Measurements from ENCODE around the gene SSH2. TPM values are rescaled to one million over a fixed set of nuclear protein-coding genes. Genes with fewer than 3 reads are reported as not detected.

Gene SSH2
- total RNA-seq, 1 experiment from 2014 or later: 45.1 TPM

DNA sequence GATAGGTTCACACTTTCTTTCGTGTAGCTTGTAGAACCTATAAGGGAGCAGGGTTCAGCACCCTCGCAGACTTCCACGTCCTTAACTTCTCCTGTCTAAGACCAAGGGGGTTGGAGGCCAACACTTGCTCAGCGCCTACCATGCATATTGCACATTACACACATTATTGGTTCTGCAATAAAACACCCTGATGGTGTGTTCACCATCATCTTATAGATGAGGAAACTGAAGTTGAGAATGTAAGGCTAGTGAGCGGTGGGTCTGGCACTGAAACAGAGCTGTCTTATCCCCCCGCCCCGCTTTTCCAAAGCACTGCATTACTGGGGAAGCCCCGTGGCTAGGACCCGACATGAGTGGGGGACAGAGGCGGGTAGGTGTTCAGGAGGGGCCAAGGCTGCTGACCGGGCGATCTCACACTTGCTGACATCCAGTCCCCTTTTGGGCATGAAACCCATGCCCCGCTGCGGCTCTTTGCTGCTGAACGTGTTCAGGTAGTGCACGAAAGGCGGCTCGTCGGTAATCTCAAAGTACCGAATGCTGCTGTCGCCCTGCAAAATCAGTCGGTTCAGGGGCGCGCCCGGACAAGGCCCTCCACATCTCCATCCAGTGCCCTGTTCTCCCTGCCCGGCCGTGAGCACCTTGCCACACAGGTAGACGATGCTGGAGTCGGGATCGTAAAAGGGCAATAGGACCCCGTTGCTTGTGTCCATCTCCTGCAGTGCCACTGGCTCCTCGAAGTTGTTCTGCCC is 313.6 kb downstream of the SSH2 start:
- Histone ChIP-seq H3K36me3 (ENCODE audit: low read depth) (no peaks in the 10 kb centered on the region), H2AFZ (no peak overlapping the region), H3F3A (ENCODE audit: insufficient read depth, low read depth) (no peaks in the 10 kb centered on the region; the same call in 1 of the 2 replicates), H4K20me1 (ENCODE audit: insufficient read depth) (no peaks in the 10 kb centered on the region), H3K4me3 (no peak overlapping the region), H3K9me2 (ENCODE audit: insufficient read depth) (no peaks in the 10 kb centered on the region), H3K27me3 (ENCODE audit: insufficient read depth, low read depth) (no peaks in the 10 kb centered on the region), H3K27ac (no peak overlapping the region), H3K79me2 (ENCODE audit: low read depth) (no peaks in the 10 kb centered on the region), H3K4me2 (no peak overlapping the region), H3K9me3 (ENCODE audit: insufficient read depth, low read depth) (no peaks in the 10 kb centered on the region), H3K4me1 (replicated peaks; ENCODE audit: insufficient read depth) (peaks cover 25% of the 10 kb centered on the region)
- TF ChIP-seq EZH2 (IDR thresholded peaks at IDR 0.05; ENCODE audit: low read depth): no peak
- TF ChIP-seq, protein P1, sequence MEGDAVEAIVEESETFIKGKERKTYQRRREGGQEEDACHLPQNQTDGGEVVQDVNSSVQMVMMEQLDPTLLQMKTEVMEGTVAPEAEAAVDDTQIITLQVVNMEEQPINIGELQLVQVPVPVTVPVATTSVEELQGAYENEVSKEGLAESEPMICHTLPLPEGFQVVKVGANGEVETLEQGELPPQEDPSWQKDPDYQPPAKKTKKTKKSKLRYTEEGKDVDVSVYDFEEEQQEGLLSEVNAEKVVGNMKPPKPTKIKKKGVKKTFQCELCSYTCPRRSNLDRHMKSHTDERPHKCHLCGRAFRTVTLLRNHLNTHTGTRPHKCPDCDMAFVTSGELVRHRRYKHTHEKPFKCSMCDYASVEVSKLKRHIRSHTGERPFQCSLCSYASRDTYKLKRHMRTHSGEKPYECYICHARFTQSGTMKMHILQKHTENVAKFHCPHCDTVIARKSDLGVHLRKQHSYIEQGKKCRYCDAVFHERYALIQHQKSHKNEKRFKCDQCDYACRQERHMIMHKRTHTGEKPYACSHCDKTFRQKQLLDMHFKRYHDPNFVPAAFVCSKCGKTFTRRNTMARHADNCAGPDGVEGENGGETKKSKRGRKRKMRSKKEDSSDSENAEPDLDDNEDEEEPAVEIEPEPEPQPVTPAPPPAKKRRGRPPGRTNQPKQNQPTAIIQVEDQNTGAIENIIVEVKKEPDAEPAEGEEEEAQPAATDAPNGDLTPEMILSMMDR (conservative IDR thresholded peaks at IDR 0.05): no peak
- intact Hi-C loops (cut with micrococcal nuclease; ENCODE audit: unreplicated experiment): no loop called here
- DNase-seq: no peak
- no TSS peak for BruUV-seq (replicated peaks)
- ChIA-PET POLR2A (ENCODE audit: unreplicated experiment) (no interaction called here), CTCF (interaction anchor here (0.7 kb wide), 1 partner anchor 23 kb away, joined by 3 read pairs; no protein-coding TSS in a partner anchor)

DNA sequence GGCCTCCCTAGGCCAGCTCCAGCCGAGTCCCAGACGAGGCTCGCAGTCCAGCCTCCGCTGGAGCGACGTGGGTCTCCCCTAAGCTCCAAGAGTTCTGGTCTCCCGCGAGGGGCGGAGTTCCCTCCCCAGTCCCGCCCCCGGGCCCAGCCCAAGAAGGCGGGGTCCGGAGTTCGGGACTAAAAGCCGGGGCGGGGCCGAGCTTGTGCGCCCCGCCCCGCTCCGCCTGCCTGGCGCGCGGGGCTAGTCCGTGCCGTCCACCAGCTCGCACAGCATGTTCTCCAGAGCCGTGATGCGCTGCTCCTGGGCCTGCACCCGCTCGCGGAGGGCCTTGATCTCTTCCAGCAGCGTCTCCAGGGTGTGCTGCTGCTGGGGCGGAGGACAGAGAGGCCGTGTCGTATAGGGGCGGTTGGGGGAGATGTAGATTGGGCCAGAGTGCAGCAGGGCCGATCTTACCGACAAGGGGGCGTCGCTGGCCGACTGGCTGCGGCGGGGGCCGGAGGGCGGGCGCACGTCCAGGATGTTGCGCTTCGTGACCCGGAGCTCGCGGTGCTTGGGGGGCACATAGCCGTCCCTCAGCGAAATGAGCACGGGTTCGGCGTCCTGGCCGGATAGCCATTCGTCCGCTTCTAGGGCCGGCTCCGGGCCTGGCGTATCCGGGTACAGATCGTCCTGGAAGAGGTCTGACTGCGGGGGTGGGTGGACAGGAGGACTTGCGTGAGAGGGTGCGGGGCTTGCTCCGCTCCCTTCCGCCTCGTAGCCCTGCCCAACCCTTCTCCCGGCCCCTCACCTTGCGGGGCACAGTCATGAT is 314.3 kb downstream of the SSH2 start:
- no peak for TF ChIP-seq EZH2 (IDR thresholded peaks at IDR 0.05; ENCODE audit: low read depth)
- TF ChIP-seq, protein P1 (conservative IDR thresholded peaks at IDR 0.05): no peak
- BruUV-seq (replicated peaks): no TSS peak
- Histone ChIP-seq H3K9me3 (ENCODE audit: insufficient read depth, low read depth) (no peaks in the 10 kb centered on the region), H3K4me3 (no peak overlapping the region), H3K36me3 (ENCODE audit: low read depth) (no peaks in the 10 kb centered on the region), H3F3A (ENCODE audit: insufficient read depth, low read depth) (no peaks in the 10 kb centered on the region; the same call in 1 of the 2 replicates), H3K27ac (no peak overlapping the region), H3K79me2 (ENCODE audit: low read depth) (no peaks in the 10 kb centered on the region), H3K4me2 (no peak overlapping the region), H2AFZ (no peak overlapping the region), H3K9me2 (ENCODE audit: insufficient read depth) (no peaks in the 10 kb centered on the region), H3K4me1 (replicated peaks; ENCODE audit: insufficient read depth) (peaks cover 19% of the 10 kb centered on the region), H4K20me1 (ENCODE audit: insufficient read depth) (no peaks in the 10 kb centered on the region), H3K27me3 (ENCODE audit: insufficient read depth, low read depth) (no peaks in the 10 kb centered on the region)
- intact Hi-C loops (cut with micrococcal nuclease; ENCODE audit: unreplicated experiment): no loop called here
- no peak for DNase-seq
- ChIA-PET CTCF (no interaction called here), POLR2A (ENCODE audit: unreplicated experiment) (no interaction called here)

DNA sequence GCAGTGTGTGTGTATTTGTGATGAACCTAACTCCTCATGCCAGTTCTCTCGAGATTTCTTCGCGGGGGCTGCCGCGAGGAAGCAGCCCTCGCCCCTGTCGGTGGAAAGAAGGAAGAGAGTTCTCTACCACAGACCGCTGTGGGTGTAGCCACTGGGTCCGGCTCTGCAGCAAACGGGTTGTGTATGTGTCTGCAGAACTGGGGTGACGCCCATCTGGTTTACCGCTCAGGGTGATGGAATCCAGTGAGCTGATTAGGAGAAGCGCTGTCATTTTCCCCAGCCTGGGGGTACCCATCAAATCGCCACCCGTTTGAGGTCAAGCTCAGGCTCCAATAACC is 315.0 kb downstream of the SSH2 start:
- intact Hi-C loops (cut with micrococcal nuclease; ENCODE audit: unreplicated experiment): no loop called here
- TF ChIP-seq, protein P1 (conservative IDR thresholded peaks at IDR 0.05): no peak
- no peak for TF ChIP-seq EZH2 (IDR thresholded peaks at IDR 0.05; ENCODE audit: low read depth)
- CTCF ChIA-PET: no interaction called here
- H3K27me3 ChIP-seq (ENCODE audit: insufficient read depth, low read depth): no peaks in the 10 kb centered on the region
- H2AFZ ChIP-seq: no peak overlapping the region
- no peaks in the 10 kb centered on the region for H4K20me1 ChIP-seq (ENCODE audit: insufficient read depth)
- H3K4me3 ChIP-seq: no peak overlapping the region
- no TSS peak for BruUV-seq (replicated peaks)
- DNase-seq: no peak
- H3F3A ChIP-seq (ENCODE audit: insufficient read depth, low read depth): no peaks in the 10 kb centered on the region; the same call in 1 of the 2 replicates
- H3K9me2 ChIP-seq (ENCODE audit: insufficient read depth): no peaks in the 10 kb centered on the region
- H3K4me2 ChIP-seq: no peak overlapping the region
- H3K4me1 ChIP-seq (replicated peaks; ENCODE audit: insufficient read depth): peaks cover 12% of the 10 kb centered on the region
- H3K9me3 ChIP-seq (ENCODE audit: insufficient read depth, low read depth): no peaks in the 10 kb centered on the region
- POLR2A ChIA-PET (ENCODE audit: unreplicated experiment): no interaction called here
- H3K79me2 ChIP-seq (ENCODE audit: low read depth): no peaks in the 10 kb centered on the region
- no peak overlapping the region for H3K27ac ChIP-seq
- no peaks in the 10 kb centered on the region for H3K36me3 ChIP-seq (ENCODE audit: low read depth)
